ENCODE data around the gene KIN.

GRCh38 chr10:7750222-7750621 is 37.6 kb downstream of the KIN start:
- no peak for TF ChIP-seq CTCF (IDR thresholded peaks at IDR 0.05; ENCODE audit: insufficient read depth, low read length)
- no peak for TF ChIP-seq REST (IDR thresholded peaks at IDR 0.05; ENCODE audit: insufficient replicate concordance, low read depth)
- TF ChIP-seq POLR2AphosphoS5 (IDR thresholded peaks at IDR 0.05; ENCODE audit: low read depth), result no peak
- TF ChIP-seq GABPA (IDR thresholded peaks at IDR 0.05; ENCODE audit: low read depth), result no peak
